Nucleus accumbens (tissue), 56 donors: ENCODE data around the gene REM2.

Experiments
- DNase-seq, 56 donors: peaks; one replicate each; lab custom pipeline; 2025; lab: John Stamatoyannopoulos, UW

Gene REM2, protein sequence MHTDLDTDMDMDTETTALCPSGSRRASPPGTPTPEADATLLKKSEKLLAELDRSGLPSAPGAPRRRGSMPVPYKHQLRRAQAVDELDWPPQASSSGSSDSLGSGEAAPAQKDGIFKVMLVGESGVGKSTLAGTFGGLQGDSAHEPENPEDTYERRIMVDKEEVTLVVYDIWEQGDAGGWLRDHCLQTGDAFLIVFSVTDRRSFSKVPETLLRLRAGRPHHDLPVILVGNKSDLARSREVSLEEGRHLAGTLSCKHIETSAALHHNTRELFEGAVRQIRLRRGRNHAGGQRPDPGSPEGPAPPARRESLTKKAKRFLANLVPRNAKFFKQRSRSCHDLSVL

DNA sequence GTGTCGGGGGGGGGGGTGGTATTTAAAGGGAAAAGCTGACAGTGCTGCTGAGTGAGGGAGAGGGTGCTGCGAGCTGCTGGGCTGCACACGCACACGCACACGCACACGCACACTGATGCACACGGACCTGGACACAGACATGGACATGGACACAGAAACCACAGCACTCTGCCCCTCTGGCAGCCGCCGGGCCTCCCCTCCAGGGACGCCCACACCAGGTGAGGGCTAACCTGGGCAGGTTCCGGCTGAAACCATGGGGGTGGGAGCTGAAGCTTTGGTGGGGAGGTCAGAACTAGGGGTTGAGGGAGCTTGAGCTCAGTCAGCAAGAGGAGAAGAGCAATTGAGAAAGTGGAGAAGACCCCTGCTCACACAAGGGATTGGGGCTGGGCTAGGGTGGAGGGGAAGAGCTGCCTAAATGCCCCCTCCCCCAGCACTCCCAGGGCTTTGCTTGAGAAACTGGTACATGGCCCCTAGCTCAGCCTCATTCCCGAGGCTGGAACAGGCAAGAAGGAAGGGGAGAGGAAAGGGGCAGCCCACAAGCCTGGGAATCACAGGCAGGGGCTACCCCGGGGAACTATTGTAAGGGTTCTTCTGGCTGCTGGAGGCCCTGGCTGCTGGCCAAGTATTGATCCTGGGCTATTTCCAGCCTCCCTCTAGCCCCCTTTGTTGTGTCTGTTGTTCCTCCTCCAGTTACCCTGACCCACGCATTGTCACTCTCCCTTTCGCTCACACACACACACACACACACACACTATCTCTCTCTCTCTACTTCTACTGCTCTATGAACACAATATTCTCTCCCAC is at the start of gene REM2:
TSS of gene REM2 (plus strand) at position 50 of the 804 bp plus-strand sequence. CDS start at position 116, 66 bp downstream.
- peak in 10 of 56 donors; percentile 15 to 52 (median 30) for DNase-seq

DNA sequence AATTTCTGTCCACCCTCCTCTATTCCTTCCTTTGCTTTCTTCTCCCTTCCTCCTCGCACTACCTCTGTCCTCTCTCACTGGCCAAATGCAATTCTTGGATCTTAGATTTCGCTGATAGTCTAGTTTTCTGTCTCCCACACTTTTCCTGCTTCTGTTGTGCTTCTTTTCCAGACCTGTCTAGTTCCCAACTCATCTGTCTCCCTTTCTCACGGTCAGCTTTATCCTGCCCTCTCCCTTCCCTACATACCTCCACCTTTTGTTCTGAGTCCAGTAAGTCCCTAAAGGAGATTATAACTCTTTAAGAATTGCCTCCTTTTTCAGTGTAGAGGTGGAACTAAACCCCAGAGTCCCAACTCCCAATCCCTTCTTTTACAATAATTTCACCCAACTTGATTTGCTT is 47.5 kb upstream of the REM2 start:
- no peak for DNase-seq

GRCh38 chr14:22836301-22837113 is 46.5 kb upstream of the REM2 start, which contains the start of gene MMP14:
Gene MMP14 (plus strand): TSS chr14:22836585. CDS start chr14:22836818, 233 bp downstream.
- peak in 6 of 56 donors; percentile 7 to 48 (median 26) for DNase-seq

DNA sequence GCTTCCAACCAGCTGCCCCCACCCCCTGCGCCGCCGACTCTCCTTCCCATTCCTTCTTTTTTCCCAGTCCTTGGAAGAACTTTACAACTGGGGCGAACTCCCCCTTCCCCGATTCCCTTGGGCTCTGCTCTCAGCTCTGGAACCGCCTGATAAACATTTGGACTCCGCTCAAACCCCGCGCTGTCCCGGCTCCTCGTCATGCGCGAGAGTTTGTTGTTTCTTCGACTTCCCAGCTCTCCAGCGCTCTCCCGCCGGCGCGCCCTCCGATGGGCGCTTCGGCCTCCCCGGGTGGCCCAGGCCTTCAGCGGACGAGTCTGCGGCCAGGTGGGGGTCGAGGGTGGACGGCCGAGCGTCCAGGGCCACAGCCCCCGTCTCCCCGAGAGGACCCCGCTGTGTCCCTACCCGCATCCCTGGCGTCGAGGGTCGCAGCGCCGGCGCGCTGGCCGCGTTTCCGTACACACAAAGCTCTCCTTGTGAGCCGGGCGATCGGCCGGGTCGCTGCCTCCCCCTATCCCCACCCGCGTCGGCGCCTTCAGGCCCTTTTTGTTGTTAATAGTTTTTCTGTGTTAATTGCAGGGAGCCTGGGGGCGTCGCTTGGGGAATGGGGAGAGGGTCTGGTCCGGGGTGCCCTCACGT is 45.8 kb upstream of the REM2 start:
- peak in 15 of 56 donors; percentile 14 to 61 (median 27) for DNase-seq

GRCh38 chr14:22837750-22838538 is 45.1 kb upstream of the REM2 start:
- peak in 4 of 56 donors; percentile 10 to 33 (median 22) for DNase-seq

DNA sequence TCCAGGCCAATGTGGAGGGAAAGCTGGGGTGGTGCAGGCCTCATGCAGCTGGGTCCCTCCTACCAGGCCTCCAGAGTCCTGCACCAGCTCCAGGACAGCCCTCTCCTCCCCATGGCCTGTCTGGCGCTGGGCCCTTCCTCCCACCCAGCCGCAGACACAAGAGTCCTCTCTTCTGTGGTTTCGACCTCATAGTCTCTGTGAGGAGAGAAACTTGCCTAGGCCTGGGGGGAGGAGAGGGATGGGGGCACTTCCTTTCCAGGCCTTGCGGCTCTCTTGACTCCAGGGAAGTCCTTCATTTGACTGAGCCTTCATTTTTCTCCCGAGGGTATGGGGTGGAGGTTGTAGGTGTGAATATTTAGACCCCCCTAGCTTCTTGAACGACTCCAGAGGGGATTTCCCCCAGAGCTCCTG is 44.4 kb upstream of the REM2 start:
- peak in 2 of 56 donors; percentile 21 to 28 for DNase-seq

- DNase-seq, result no peak
Observed at GRCh38 chr14:22839159-22839779, 43.8 kb upstream of the REM2 start.

GRCh38 chr14:22841311-22841710 is 41.7 kb upstream of the REM2 start:
- DNase-seq, result no peak

DNA sequence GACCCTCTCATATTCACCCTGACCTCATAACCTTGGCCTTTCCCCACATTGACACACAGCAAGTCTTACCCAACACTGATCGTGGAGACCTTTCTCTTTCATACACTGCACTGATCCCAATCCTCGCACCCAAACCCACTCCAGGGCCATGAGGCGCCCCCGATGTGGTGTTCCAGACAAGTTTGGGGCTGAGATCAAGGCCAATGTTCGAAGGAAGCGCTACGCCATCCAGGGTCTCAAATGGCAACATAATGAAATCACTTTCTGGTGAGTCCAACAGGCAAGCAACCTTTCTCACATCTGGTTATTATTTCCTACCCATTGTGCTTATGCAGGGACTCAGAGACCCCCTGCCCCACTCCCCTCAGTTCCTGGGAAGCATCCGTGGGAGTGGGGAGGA is 41.3 kb upstream of the REM2 start:
- no peak for DNase-seq

- DNase-seq, result no peak
Observed at GRCh38 chr14:22842211-22843122, 40.6 kb upstream of the REM2 start.

DNA sequence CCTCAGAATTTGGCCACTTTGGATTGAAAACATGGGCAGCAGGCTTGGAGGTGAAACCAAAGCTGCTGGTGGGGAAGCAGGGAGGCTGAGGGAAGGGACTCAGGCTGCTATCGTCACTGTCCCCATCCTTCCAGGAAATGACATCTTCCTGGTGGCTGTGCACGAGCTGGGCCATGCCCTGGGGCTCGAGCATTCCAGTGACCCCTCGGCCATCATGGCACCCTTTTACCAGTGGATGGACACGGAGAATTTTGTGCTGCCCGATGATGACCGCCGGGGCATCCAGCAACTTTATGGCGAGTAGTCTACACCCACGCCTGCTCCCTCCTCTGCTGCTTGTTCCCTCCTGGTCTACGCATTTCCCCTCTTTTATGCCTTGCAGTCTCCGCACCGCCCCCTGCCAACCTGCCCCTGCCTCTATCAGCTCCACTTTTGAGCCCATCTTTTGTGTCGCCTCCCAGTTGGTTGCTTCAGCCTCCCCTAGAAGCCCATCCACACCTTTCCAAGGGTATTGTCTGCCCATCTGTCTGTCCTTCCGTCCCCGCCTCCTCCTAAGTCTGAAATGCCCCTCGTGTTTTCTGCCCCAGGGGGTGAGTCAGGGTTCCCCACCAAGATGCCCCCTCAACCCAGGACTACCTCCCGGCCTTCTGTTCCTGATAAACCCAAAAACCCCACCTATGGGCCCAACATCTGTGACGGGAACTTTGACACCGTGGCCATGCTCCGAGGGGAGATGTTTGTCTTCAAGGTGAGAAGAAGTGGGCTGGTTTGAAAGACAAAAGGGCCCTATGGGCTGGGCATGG is 39.7 kb upstream of the REM2 start:
- no peak for DNase-seq

- DNase-seq, result no peak
Observed at GRCh38 chr14:22844221-22845102, 38.6 kb upstream of the REM2 start.

- no peak for DNase-seq
Observed at GRCh38 chr14:22845103-22845394, 38.0 kb upstream of the REM2 start.

DNA sequence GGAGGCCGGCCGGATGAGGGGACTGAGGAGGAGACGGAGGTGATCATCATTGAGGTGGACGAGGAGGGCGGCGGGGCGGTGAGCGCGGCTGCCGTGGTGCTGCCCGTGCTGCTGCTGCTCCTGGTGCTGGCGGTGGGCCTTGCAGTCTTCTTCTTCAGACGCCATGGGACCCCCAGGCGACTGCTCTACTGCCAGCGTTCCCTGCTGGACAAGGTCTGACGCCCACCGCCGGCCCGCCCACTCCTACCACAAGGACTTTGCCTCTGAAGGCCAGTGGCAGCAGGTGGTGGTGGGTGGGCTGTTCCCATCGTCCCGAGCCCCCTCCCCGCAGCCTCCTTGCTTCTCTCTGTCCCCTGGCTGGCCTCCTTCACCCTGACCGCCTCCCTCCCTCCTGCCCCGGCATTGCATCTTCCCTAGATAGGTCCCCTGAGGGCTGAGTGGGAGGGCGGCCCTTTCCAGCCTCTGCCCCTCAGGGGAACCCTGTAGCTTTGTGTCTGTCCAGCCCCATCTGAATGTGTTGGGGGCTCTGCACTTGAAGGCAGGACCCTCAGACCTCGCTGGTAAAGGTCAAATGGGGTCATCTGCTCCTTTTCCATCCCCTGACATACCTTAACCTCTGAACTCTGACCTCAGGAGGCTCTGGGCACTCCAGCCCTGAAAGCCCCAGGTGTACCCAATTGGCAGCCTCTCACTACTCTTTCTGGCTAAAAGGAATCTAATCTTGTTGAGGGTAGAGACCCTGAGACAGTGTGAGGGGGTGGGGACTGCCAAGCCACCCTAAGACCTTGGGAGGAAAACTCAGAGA is 37.0 kb upstream of the REM2 start:
- DNase-seq, result no peak

DNA sequence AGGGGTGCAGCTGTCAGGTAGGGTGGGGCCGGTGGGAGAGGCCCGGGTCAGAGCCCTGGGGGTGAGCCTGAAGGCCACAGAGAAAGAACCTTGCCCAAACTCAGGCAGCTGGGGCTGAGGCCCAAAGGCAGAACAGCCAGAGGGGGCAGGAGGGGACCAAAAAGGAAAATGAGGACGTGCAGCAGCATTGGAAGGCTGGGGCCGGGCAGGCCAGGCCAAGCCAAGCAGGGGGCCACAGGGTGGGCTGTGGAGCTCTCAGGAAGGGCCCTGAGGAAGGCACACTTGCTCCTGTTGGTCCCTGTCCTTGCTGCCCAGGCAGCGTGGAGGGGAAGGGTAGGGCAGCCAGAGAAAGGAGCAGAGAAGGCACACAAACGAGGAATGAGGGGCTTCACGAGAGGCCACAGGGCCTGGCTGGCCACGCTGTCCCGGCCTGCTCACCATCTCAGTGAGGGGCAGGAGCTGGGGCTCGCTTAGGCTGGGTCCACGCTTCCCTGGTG is 36.2 kb upstream of the REM2 start:
- no peak for DNase-seq
